ENCODE results near the gene KRT83.

Gene KRT83

DNA sequence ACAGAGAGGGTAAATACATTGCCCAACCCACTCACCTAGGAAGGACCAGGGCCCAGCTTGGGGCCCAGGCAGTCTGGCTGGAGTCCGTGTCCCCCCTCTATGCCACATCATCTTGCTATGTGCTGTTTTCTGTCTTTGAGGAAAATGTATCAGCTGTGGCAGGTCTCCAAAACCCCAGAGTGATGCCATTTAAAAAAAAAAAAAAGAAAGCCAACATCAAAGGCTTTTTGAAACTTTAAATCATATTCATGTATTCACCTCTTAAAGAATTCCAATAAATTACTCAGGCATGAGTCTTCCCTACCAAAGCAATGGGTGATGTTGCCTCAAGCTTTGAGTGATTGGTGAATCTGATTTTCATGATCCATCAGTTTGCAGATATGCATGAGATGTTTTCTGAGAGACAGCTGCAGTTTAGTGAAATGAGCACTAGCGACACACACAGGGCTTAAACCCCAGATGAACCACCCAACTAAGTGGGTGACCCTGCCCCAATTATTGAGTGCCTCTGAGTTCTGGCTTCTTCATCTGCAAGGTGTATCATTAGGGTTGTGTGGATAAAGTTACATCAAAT is 35.9 kb downstream of the KRT83 start:
- no peak for DNase-seq

DNA sequence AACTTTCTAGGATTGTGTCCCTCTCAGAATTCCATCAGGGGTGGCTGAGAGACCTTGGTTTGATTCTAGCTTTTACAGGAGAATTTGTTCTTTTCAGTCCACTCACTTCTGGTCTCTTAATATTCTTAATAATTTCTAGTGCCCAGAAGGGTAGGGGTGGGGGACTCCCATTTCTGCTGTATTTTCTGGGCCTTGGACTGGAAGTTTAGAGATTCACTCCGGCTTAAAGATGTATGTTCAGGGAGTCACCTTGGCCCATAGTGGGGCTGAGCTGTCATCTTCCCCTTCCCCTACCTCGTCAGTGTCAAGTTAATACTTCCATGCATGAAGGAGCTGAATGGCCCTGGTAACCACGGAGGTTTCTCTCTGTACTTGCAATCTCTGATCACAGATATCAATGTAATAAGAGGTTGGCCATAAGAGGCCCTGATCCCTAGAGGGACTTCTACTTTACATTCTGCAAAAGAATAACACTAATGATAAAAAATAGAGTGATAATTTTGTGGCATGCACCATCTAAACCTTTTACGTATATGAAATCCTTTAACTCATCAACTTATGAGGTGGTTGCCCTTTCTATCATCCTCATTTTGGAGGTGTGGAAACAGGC is 36.5 kb downstream of the KRT83 start:
- no peak for DNase-seq

DNA sequence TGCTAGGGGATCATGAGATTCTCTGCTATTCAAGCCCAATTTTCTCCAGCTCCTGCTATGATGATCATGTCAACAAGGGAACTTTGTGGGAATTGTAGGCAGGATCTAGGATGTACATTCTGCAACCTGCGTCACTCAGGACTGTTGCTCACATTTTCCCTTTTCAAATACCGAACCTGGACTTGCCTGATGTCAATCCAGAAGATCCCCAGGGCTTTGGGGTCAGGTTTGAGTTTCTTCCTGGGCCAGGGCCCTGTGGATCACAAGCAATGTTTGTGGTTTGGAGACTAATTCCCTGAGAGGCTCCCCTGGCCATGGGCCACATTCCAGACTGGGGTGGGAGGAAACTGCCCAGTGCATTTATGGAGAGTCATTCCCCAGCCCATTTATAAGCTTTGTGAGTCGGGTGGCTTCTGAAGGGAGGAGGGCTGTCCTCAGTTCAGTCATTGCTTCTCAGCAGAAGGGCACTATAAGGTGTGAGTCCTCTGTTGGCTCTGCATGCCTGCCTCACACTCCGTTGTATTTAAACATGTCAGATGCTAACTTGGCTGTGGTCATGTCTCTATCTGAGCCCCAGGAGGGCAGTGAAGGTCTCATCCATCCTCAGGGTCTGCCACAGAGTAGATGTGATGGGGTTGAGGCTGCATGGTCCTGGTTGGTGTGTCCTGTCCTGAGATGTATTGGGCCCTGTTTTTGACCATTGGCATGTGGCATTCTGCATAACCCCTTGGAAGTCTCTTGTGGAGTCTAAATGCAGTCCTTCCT is 40.2 kb downstream of the KRT83 start:
- no peak for DNase-seq

DNA sequence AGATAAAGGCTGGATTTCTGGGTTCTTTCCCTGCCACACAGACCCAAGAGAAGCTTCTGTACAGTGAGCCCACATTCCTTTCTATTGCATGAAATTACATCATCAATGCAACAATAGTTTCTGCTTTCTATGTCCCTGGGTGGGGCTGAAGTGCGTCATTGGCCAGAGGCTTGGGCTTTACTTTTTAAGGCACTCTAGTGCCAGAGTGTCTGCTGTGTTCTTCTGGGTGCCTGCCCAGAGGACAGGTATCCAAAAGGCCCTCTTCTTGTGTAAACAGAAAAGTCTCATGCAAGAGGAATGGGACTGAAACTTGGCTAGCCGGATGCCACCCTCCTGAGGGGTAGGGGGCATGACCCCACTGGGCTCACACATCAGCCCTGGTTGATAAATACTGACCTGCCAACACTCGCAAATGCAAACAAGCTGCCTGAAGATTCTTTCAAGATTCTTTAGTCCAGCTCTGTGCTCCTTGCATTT is 40.8 kb downstream of the KRT83 start:
- no peak for DNase-seq

DNA sequence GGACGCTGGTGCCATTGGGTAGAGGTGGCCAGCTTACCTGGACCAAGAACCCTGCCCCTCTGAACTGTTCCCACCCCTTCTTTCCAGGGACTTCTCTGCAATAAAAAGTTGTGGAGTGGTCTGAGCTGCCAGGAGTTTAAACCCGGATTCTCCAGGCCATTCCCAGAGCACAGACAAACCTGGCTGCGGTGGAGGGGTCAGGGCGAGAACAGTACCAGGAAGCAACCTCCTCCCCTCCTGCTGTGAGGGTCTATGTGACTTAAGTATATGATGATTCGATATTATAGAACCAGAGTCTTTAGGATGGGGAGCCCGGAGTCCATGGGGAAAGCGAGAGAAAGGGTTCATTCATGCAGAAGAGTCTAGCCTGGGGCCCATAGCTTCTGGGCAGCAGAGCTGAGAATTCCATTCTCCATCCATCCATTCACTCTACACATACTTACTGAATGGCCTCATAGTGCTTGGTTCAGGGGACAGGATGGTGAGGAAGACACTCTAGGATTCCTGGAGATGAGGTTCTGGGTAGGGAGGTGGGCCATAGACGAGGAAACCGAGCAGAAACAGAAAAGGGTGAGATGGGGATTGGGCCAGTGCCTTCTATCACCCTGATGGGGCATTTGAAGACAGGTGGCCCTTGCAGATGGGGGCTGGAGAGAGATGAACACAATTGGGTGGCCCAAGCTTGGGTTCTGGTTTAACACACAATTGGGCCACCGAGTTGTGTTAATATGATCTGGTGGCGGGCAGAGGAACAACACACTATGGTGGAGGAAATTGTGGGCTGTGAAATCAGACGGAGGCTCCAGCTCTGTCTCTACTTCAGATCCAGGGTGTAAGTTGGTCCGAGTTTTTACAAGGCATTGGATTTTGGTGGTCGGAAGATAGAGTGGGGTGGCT is 41.5 kb downstream of the KRT83 start:
- DNase-seq: no peak

DNA sequence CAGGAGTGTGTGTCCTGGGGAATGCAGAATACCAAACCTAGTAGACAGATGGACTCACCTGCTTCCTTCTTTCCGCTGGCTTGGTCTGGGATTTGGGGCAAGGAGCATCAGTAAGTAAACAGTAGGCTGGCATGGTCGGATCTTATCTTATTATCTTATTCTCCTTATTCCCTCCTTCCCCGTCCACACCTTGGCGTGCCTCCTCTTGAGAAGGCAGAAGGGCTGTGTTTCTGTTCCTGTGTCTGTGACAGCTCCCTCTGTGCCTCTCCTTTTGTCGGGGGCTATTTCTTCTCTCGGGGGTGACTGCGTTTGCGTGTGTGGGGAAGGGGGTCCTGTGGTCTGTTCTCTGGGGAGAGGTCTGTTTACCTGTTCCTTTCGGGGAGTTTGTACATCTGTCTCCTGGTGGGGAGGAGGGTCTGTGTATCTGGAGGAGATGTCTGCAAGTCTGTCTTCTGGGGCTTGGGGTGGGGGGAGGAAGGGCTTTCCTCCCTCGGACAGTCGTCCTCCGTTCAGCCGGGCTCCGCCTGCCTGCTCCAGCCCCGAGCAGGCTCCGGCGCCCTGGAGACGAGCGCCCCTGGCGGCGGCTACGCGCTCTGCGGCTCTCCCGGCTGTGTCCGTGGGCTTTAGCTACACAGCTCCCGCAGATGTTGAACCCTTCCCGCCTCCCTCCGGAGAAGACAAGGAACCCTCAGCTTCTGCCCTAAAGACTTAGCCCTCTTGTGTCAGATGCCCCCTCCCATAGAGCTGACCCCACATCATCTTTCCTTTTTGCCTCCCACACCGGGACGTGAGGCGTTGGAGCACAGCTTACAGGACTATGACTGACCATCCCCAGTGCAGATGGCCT is 42.4 kb downstream of the KRT83 start:
- peak; percentile 37 for DNase-seq

DNA sequence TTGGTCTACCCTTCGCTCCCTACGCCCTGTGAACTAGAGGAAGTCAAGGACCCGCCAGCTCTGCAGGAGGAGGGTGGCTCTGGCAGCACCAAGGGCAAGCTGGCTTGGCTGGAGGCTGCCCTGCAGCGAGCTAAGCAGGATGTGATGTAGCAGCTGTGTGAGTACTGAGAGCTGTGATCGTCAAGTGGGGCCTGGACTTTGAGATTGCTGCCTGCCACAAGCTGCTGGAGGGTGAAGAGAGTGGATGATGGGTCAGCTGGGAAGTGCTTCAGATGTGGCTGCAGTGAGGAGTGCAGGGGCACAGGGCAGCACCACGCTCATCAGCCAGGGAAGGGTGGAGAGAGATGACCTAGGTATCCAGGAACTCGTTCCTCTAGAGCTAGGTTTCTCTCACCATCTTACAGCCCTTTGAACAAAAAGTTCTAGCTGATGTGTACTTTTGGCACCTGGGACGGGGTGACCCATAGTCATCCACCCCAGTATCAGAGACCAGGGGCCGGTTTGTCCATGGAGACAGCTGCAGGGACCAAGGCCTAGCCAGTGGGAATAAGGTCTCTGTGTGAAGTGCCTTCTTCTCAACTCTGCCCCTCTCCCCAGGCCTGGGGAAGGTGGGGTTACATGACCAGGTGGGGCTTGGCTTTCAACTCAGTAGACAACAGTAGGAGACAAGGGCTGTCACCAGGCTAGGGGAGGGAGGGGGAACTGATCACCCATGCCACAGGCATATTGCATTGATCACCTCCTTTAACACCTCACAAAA is 43.5 kb downstream of the KRT83 start:
- no peak for DNase-seq

DNA sequence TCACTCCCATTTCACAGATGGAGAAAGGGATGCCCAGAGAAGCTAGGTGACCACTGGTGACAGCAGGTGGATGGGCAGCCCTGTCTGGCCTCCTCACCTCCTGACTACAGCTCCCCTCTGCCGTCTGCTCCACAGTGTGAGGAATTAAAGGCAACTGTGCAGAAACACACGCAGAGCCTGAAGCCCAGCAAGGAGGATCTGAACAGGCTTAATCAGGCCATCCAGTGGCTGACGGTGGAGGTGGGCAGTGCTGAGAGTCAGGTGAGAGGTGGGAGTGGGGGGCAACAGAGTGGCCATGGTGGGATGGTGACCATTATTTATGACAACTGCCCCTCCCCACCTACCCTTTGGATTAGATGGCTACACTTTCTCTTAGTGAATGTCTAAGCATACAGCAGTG is 45.5 kb downstream of the KRT83 start:
- no peak for DNase-seq

DNA sequence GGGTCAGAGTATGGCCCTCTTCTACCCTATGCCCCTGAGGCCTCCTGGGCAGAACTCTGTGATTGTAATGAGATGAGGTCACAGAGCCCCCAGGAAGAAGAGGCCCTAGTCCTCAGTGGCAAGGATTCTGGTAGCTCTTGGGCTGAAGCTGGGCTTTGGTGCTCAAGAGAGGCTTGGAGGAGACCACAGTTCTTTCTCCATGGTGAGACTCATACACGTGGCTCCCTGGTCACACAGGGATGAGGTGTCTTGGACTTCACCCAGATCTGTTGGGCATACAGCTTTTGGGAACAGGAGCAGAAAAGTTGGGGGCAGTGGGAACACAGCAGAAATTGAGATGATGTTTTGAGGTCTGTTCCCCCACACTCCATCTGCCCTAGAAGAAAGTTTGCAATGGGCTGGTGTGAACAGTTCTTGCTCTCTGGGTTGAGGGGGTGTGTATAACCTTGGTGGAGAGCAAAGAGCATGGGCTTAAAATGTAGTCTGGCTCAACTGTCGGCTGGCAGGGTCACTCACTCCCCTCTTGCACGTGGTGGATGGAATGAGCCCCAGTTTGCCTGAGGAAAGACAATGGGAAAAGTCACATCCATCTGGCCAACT is 46.6 kb downstream of the KRT83 start, which contains the start of gene KRT86:
KRT86 (plus strand) TSS at position 125 of the 600 bp plus-strand sequence. CDS start 27,272 bp downstream, outside the sequence.
- no peak for DNase-seq

DNA sequence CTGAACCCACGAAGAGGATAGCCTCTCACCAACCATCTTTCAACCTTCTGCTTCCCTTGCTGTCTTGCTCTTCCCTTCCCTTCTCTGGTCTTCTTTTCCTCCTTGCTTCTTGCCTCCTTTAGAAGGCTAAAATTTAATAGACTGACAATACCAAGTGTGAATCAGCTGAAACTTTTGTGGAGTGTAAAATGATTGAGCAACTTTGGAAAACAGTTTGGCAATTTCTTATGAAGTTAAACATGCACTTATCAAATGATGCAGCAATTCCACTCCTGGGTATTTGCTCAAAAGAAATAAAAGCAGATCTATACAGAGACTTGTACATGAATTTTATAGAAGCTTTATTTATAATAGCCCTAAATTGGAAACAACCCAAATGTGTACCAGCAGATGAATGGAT is 50.0 kb downstream of the KRT83 start:
- DNase-seq: no peak

DNA sequence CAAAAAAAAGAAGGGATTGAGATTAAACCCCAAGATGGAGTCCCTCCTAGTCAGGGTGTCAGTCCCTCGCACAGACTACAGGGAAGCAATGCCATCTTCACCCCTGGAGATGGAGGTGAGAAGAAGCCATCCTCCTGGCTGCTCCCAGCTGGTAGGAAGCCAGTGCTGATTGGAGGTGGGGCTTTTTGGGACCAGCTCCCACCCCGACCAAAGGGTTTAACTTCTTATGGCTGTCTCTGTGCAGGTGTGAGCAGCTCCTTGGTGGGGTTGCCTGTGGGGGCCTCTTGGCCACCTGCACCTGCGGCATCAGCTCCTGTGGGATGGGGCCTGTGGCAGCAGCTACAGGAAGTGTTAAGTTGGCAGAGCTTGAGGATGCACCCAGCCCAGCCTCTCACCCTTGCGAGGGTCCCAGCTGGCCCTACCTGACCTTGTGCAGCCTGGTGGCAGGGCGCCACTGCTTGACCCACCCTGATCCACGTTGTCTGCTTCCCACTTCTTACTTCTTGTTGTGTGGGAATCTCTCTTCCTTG is 50.6 kb downstream of the KRT83 start:
- no peak for DNase-seq

DNA sequence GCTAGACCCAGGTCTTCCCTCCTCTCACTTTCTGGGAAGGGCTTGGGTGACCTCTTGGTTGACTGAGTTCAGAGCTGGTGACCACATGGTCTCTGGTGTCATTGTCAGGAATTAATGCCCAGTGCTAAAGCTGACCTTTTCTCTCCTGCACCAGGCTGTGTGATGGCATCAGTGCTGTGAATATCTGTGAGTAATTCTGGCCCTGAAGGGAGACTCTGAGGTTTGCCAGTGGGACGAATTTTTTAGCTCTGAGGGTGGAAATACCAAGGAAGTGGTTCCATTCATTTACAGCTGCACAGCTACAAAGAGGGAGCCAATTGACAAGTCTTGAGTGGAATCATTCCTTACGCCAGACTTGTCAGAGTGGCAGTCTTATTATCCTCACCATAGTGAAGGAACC is 53.0 kb downstream of the KRT83 start:
- DNase-seq: no peak

DNA sequence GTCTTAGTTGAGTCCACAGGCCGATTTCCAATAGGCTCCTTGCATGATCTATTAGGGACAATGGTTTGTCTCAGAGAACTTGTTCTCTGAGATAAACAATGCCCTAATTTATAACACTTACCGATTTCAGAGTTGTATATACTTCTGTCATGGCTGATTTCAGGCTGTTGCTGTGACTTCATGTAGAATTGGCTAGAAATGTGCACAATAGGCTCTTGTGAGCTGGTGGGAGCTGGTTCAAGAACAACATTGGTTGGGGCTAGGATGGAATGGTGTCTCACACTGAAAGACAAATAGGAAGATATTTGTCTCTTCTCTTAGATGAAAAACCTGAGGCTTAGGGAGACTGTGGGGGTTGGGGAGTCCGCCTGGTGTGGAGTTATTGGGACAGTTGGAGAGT is 53.5 kb downstream of the KRT83 start:
- no peak for DNase-seq

DNA sequence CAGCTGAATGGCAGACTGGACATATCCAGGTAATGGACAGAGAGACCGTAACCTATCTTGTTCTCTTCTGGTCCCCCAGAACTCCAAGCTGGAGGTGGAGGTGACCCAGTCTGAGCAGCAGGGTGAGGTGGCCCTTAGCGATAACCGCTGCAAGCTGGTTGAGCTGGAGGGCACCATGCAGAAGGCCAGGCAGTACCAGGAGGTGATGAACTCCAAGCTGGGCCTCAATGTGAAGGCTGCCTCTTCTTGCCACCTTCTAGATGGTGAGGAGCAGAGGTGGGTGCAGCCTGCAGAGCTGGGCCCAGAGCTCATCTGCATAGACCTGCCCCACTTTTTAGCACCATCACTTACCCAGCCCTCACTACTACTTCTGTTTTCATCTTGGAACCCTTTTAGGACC is 53.9 kb downstream of the KRT83 start:
- no peak for DNase-seq

DNA sequence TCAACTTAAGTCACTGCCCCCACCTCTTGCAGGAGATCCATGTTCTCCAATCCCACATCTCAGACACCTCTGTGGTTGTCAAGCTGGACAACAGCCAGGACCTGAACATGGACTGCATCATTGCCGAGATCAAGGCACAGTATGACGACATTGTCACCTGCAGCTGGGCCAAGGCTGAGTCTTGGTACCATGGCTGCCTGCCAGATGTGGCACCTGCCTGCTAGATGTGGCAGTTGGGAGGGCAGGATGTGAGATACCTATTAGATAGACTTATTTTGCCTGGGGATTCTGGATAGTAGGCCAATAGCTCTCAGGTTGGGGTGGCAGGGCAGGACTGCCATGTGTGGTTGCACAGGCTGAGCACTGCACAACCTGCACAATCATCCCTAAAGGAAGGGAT is 54.7 kb downstream of the KRT83 start:
- no peak for DNase-seq

DNA sequence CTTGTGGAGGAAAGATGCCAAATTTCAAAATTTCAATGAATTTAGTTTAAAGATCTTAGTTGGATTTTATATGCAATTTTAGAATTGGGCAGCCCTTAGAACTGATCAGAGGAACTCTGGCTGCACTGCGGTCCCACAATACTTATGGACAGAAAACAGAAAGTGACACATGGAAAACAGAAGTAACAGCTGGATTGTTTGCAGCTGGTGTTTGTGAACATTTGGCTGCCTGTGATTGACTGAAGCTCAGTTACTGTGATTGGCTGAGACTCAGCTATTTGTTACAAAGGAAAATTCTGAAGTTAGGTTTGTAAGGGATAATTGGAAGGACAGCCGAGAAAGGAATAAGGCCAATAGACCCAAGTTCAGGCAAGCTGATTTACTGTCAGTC is 56.8 kb downstream of the KRT83 start:
- no peak for DNase-seq
